ENCODE data around the gene FOSL1.
A peak's percentile ranks its signal among the peaks of the same experiment; 100 is the strongest.

Gene FOSL1

DNA sequence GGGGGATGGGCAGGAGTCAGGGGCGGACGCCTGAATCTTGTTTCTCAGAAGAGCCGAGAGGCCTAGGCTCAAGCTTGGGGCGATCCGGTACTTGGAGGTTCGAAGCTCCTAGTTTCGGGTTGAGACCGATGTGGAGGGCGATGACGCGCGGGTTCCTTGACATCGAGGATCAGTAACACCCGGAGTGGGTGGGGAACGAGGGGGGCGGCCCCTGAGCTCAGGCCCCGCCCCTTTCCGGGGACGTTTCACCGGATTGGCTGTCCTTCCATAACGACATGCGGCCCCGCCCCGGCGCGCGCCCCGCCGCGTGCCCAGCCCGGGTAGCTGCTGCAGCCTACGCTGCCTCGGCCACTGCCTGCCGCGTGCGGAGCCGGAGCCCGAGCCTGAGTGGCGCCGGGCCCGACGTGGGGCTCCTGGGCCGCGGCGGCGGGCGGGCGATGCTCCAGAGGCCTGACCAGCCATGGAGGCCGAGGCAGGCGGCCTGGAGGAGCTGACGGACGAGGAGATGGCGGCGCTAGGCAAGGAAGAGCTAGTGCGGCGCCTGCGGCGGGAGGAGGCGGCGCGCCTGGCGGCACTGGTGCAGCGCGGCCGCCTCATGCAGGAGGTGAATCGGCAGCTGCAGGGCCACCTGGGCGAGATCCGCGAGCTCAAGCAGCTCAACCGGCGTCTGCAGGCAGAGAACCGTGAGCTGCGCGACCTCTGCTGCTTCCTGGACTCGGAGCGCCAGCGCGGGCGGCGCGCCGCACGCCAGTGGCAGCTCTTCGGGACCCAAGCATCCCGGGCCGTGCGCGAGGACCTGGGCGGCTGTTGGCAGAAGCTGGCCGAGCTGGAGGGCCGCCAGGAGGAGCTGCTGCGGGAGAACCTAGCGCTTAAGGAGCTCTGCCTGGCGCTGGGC is 9.6 kb downstream of the FOSL1 start, which contains the start of gene CCDC85B:
TSS of gene CCDC85B (plus strand) at position 350 of the 895 bp plus-strand sequence. CDS start at position 461, 111 bp downstream.
- Histone ChIP-seq H3K79me2 (ENCODE audit: insufficient read depth, low read length) (peaks cover 18% of the 10 kb centered on the region), H3F3A (ENCODE audit: insufficient read depth) (peaks cover 38% of the 10 kb centered on the region), H3K9ac (ENCODE audit: low read length) (peak within 1 kb of the TSS; percentile 93), H3K9me3 (ENCODE audit: insufficient read depth, low read length) (no peaks in the 10 kb centered on the region), H3K9me2 (replicated peaks; ENCODE audit: insufficient read depth, low read length) (no peaks in the 10 kb centered on the region), H2AFZ (ENCODE audit: low read depth, low read length, severe bottlenecking) (peak within 1 kb of the TSS; percentile 49), H3K27ac (ENCODE audit: low read depth, low read length) (peak within 1 kb of the TSS; percentile 77), H3K27me3 (ENCODE audit: low read length) (no peaks in the 10 kb centered on the region), H3K4me2 (ENCODE audit: low read depth, low read length, poor library complexity, severe bottlenecking) (peak within 1 kb of the TSS; percentile 93), H4K20me1 (ENCODE audit: low read depth, low read length) (no peaks in the 10 kb centered on the region), H3K36me3 (ENCODE audit: low read length) (no peaks in the 10 kb centered on the region), H3K4me3 (ENCODE audit: insufficient read depth, low read length, poor library complexity, severe bottlenecking) (peak within 1 kb of the TSS; percentile 85)
- TF ChIP-seq, protein P1, sequence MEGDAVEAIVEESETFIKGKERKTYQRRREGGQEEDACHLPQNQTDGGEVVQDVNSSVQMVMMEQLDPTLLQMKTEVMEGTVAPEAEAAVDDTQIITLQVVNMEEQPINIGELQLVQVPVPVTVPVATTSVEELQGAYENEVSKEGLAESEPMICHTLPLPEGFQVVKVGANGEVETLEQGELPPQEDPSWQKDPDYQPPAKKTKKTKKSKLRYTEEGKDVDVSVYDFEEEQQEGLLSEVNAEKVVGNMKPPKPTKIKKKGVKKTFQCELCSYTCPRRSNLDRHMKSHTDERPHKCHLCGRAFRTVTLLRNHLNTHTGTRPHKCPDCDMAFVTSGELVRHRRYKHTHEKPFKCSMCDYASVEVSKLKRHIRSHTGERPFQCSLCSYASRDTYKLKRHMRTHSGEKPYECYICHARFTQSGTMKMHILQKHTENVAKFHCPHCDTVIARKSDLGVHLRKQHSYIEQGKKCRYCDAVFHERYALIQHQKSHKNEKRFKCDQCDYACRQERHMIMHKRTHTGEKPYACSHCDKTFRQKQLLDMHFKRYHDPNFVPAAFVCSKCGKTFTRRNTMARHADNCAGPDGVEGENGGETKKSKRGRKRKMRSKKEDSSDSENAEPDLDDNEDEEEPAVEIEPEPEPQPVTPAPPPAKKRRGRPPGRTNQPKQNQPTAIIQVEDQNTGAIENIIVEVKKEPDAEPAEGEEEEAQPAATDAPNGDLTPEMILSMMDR (IDR thresholded peaks at IDR 0.05; ENCODE audit: insufficient read depth, low read length, poor library complexity, severe bottlenecking) = no peak
- no peak for TF ChIP-seq EZH2phosphoT487 (conservative IDR thresholded peaks at IDR 0.05; ENCODE audit: low read length)

DNA sequence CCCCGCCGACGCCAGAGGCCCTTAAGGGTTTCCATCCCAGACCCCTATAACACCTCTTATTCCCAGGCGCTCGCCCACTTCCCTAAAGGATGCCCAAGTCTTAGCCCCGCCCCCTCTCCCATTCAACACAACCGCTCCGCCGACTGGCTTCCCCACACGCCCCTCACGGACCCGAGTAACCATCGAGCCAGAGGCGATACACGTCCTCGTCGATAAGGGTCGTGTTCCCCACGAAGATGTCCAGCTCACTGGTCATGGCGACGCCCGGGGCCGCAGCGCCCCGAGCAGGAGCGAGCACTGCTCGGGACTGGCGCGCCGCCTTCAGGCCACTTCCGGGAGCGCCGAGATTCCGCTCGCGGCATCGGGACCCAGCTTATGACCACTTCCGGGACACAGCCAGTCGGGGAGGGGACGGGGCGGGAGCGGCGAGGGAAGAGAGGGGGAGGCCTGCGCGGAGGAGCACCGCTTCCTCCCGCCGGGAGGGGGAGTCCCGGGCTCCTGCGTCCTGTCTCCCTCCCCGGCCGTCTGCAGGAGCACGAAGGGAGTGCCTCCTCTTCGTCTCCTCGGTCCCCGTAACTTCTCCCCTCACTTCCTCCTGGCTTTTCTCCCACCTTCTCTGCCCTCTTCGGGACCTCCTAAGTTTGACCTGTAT is 11.9 kb downstream of the FOSL1 start, which contains the start of gene FIBP:
TSS of gene FIBP (minus strand) at position 309 of the 652 bp plus-strand sequence. CDS start at position 256, 53 bp downstream.
- H3K4me3 ChIP-seq (ENCODE audit: insufficient read depth, low read length, poor library complexity, severe bottlenecking) = peak within 1 kb of the TSS; percentile 66
- H3F3A ChIP-seq (ENCODE audit: insufficient read depth) = peaks cover 36% of the 10 kb centered on the region
- H3K9ac ChIP-seq (ENCODE audit: low read length) = peak within 1 kb of the TSS; percentile 93
- no peaks in the 10 kb centered on the region for H3K36me3 ChIP-seq (ENCODE audit: low read length)
- H3K4me2 ChIP-seq (ENCODE audit: low read depth, low read length, poor library complexity, severe bottlenecking) = peak within 1 kb of the TSS; percentile 93
- no peaks in the 10 kb centered on the region for H4K20me1 ChIP-seq (ENCODE audit: low read depth, low read length)
- peaks cover 18% of the 10 kb centered on the region for H3K79me2 ChIP-seq (ENCODE audit: insufficient read depth, low read length)
- no peaks in the 10 kb centered on the region for H3K9me3 ChIP-seq (ENCODE audit: insufficient read depth, low read length)
- no peaks in the 10 kb centered on the region for H3K27me3 ChIP-seq (ENCODE audit: low read length)
- H3K9me2 ChIP-seq (replicated peaks; ENCODE audit: insufficient read depth, low read length) = no peaks in the 10 kb centered on the region
- peak within 1 kb of the TSS; percentile 53 for H3K27ac ChIP-seq (ENCODE audit: low read depth, low read length)
- peak within 1 kb of the TSS; percentile 49 for H2AFZ ChIP-seq (ENCODE audit: low read depth, low read length, severe bottlenecking)
- TF ChIP-seq, protein P1 (IDR thresholded peaks at IDR 0.05; ENCODE audit: insufficient read depth, low read length, poor library complexity, severe bottlenecking) = peak; percentile 66
- no peak for TF ChIP-seq EZH2phosphoT487 (conservative IDR thresholded peaks at IDR 0.05; ENCODE audit: low read length)

DNA sequence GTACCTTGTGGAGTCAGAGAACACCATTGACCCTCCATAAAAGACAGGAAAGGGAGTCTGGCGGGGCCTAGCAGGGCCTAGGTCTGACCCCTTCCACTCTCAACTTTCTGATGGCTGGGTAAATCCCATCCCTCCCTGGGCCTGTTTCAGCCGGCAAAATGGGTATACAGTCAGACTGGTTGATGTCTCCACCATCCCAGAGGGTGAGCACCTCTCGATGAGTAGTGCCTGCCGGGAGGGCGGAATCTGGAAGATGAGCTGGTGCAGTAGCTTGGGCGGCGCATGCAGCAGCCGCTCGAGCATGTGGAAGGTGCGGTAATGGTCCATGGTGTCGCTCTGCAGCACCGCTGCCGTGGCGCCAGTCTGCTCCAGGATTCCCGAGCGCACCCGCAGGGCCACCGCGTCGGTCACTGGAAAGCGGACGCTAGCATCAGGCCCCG is 12.4 kb downstream of the FOSL1 start:
- no peak for TF ChIP-seq EZH2phosphoT487 (conservative IDR thresholded peaks at IDR 0.05; ENCODE audit: low read length)
- TF ChIP-seq, protein P1 (IDR thresholded peaks at IDR 0.05; ENCODE audit: insufficient read depth, low read length, poor library complexity, severe bottlenecking) = no peak
- H3K9me3 ChIP-seq (ENCODE audit: insufficient read depth, low read length) = no peaks in the 10 kb centered on the region
- H3K4me3 ChIP-seq (ENCODE audit: insufficient read depth, low read length, poor library complexity, severe bottlenecking) = peak overlapping the region; percentile 66
- H3K79me2 ChIP-seq (ENCODE audit: insufficient read depth, low read length) = peaks cover 18% of the 10 kb centered on the region
- peaks cover 35% of the 10 kb centered on the region for H3F3A ChIP-seq (ENCODE audit: insufficient read depth)
- no peaks in the 10 kb centered on the region for H3K27me3 ChIP-seq (ENCODE audit: low read length)
- peak overlapping the region; percentile 93 for H3K4me2 ChIP-seq (ENCODE audit: low read depth, low read length, poor library complexity, severe bottlenecking)
- H3K36me3 ChIP-seq (ENCODE audit: low read length) = no peaks in the 10 kb centered on the region
- H3K27ac ChIP-seq (ENCODE audit: low read depth, low read length) = peak overlapping the region; percentile 41
- peak overlapping the region; percentile 38 for H2AFZ ChIP-seq (ENCODE audit: low read depth, low read length, severe bottlenecking)
- no peaks in the 10 kb centered on the region for H4K20me1 ChIP-seq (ENCODE audit: low read depth, low read length)
- H3K9me2 ChIP-seq (replicated peaks; ENCODE audit: insufficient read depth, low read length) = no peaks in the 10 kb centered on the region
- H3K9ac ChIP-seq (ENCODE audit: low read length) = peak overlapping the region; percentile 93
